Measurements from ENCODE around the gene IL17C.

Gene IL17C

GRCh38 chr16:88627531-88628411 is 10.6 kb upstream of the IL17C start:
- DNase-seq (ENCODE audit: low read depth), result no peak

GRCh38 chr16:88628512-88628974 is 9.8 kb upstream of the IL17C start:
- DNase-seq (ENCODE audit: low read depth), result no peak

GRCh38 chr16:88629835-88630234 is 8.5 kb upstream of the IL17C start:
- DNase-seq (ENCODE audit: low read depth), result no peak

DNA sequence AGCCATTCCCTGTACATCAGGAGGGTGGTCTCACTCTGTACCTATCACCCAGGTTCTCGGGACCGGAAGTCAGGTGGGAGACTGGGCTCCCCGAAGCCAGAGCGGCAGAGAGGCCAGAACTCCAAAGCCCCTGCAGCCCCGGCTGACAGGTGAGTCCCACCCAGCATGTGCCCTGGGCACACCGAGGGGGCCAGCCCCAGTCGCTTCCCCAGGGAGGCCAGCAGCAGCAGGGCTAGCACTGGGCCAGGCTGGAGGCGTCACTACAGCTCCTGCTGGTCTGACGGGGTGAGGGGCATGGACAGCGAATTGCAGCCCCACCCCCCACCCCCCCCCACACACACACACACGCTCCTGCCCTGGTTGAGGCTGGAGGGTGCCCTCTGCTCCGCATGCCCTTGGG is 7.9 kb upstream of the IL17C start:
- DNase-seq (ENCODE audit: low read depth), result no peak

- no peak for DNase-seq (ENCODE audit: low read depth)
These were observed 7.4 kb upstream of the IL17C start for GRCh38 chr16:88630941-88631340.

DNA sequence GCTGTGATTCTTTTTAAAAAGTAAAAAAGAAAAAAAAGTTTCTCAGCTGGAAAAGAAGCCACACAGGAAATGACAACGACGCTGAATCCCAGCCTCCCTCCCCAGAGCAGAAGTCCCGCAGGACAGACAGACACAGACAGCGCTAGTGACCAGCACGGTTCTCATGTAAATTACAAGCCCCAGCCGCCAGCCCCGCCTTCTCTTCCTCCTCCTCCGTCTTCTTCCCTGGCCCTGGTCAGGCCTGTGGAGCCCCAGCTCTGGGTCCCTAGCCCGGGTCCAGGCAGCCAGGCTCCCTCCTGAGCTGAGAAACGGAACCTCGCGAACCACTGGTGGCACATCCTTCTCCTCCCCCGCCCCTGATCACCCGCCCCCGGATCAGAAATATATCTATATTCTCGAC is 7.0 kb upstream of the IL17C start:
- no peak for DNase-seq (ENCODE audit: low read depth)

GRCh38 chr16:88631920-88632586 is 6.3 kb upstream of the IL17C start:
- DNase-seq (ENCODE audit: low read depth), result no peak

DNA sequence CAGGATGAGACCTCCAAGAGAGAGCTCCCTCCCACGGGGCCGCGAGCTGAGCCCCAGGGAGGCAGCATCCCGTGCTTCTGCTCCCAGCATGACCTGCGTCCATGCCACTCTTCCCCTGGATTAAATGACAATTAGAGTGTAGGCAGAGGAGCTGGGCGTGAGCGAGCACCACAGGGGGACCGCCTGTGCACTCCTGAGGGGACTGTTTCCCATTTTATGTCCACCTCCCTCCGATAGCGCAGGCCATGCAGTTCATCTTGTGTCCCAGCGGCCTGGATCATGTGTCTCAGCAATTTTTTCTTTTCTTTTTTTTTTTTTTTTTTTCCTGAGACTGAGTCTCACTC is 5.8 kb upstream of the IL17C start:
- no peak for DNase-seq (ENCODE audit: low read depth)

DNA sequence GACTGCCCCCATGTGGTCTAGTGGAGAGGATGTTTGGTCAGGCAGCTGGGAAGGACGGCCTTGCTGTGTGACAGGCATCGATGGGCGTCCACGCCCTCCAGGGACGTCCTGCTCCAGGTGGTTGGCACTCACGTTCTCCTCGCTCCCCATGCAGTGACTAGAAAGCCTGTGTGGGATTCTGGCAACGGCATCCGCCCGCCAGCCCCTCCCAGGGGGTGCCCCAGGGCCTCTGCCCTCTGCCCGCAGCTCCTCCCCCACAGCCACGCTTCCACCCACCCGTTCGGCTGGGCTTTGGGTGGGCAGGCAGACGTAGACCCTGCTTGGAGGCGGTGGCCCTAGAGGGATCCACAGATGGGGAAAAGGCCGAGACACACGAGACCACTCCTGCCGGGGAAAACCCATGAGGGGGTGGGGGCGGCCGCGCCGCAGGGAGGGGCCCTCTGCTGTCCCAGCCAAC is 4.7 kb upstream of the IL17C start:
- DNase-seq (ENCODE audit: low read depth), result no peak

DNA sequence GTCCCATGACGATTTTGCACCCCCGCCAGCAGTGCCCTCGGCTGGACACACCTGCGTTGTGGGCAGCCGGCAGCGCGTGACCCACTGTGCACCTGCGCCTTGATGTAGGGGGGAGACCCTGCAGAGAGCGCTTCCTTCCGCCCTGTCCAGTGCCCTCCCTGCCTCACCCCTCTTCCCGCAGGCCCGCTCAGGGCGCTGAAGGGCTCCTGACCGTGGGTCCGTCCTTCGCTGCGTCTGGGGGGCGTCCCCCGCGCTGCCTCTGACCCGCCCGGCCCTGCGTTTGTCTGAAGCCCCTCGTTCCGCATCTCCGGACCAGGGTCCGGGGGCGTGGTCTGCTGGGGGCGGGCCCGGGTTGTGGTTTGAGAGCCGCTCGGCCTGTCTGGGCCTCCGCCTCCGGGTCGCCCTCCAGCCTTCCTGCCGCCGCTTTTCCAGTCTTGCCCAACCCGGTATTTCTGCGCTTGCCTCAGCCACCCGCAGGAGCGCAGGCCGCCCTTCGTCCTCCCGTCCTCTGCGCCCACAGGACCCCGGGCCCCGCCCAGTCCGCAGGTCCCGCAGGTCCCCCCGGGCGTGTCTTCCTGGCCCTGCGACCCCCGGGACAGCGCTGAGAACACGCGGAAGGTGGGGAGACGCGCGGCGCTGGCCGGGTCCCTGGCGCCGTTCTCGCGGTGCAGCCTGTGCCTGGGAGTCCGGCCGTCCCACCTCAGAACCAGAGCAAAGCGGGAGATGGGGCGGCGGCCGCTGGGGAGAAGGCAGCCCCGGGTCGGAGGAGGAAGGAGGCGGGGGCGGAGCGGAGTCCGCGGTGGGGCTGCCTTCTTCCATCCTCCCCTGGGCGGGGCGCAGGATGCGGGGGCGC is 4.0 kb upstream of the IL17C start:
- peak; percentile 50 for DNase-seq (ENCODE audit: low read depth)

- no peak for DNase-seq (ENCODE audit: low read depth)
These were observed 3.2 kb upstream of the IL17C start for GRCh38 chr16:88634994-88635670.

DNA sequence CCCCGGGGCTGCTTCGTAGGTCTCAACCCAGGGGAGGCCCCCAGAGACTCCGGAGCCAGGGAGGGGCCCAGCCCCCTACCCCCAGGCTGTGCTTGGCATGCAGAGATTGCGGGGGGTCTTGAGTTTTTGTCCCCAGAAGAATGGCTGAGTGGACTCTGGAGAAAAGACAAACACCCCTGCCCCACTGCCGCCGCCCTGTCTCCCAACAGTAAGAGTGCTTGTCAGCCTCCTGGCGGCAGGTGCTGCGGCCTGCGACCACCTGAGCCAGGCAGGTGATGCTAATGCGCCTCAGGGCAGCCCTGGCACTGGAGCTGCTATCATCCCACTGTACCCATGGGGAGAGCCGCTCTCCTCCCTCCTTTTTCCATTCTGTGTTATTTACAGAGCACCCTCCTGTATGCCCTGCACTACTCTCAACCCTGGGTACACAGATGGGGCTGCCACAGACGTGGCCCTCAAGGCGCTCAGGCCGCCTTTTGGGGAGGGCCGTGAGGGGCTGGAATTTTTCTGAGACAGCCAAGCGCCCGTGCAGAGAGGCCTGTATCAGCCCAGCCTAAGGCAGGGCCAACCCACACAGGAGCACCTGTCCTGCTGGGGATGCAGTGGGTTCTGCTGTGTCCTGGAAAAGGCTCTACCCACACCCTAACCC is 2.6 kb upstream of the IL17C start:
- DNase-seq (ENCODE audit: low read depth), result no peak

DNA sequence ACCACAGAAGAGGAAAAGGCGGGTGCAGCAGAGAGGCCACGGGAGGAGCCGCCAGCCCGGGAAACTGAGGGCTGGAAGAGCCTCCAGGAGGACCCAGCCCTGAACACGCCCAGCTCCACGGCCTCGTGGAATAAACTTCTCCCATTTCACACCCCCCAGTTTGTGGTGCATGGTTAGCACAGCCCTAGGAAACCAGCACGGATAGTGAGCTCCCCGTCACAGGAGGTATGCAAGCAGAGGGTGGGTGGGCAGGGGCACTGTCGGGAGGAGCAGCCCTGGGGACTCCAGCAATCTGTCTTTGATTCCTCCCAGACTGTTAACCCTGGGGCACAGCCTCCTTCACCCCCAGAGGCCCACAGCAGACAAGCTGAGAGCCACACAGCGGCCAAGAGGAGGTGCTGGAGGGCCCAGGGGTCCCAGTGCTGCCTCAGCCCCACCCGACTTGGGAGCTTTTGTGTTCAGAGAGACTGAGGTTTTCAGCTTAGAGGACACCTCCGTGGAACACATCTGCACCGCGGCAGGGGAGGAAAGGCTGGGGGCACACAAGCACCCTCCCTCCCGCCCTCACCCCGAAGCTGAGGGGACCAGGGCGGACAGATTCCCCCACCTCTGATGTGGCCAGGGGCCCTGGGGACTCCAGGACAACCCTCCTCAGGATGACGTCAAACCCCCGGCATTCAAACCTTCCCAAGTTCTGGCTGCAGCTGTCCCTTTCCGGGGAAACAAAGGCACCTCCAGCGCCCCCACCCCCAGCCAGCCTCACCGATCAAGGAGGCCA is 1.7 kb upstream of the IL17C start:
- DNase-seq (ENCODE audit: low read depth), result no peak

DNA sequence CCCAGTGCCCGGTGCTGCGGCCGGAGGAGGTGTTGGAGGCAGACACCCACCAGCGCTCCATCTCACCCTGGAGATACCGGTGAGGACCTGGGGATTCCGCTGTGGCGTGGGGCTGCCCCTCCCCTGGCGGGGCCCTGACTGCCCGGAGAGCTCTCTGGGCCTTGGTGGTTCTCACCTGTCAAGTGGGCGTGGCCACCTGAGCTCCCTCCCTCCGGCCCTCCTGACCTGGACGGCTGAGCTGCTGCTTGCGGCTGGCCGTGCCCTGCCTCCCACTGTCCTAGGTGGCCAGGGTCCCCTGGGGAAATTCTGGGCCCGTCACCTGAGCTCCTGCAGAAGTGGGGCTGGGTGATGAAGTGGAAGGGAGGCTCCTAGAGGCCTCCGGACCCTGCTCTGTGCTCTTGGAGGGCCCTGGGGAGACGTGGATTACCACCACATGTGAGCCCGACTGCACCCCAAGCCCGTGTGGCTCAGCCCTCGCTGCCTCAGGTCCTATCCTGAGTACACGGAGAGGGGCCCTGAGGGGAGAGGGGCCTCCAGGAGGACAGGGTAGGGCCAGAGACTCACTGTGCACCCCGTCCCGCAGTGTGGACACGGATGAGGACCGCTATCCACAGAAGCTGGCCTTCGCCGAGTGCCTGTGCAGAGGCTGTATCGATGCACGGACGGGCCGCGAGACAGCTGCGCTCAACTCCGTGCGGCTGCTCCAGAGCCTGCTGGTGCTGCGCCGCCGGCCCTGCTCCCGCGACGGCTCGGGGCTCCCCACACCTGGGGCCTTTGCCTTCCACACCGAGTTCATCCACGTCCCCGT is 1.1 kb downstream of the IL17C start:
- DNase-seq (ENCODE audit: low read depth), result no peak

- no peak for DNase-seq (ENCODE audit: low read depth)
These were observed 1.7 kb downstream of the IL17C start for GRCh38 chr16:88640039-88640495.

DNA sequence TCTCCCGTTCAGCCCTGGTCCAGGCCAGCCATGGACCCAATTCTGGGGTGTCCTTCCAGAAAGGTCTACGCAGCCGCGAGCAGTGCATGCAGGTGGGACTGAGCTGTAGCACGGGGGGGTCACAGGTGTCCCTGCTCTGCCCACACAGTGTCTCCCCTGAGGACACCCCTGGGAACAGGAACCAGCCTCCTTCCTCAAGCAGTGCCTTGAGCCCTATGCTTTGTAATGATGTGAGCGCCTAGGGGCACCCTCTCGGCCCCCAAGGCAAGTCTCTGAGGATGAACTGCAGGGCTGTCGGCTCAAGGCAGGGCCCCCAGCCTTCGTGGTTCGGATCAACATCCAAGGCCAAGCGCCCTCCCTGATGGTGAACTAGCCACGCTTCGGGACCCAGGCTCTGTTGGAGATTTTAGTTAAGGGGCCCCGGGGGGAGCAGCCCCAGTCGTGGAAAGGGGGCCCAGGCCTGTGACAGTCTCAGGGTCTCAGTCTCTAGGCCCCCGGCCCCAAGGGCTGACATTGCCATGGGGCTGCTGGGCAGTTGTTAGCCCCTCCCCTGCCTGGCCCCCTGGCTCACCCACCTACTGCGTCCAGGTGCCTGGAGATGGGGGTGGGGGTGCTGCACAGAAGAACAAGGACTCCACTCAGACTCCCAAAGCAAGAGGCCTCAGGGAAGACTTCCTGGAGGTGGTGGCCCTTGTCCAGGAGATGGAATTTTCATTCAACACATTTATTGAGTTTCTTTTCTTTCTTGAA is 2.3 kb downstream of the IL17C start:
- DNase-seq (ENCODE audit: low read depth), result no peak

GRCh38 chr16:88642881-88643643 is 4.7 kb downstream of the IL17C start:
- DNase-seq (ENCODE audit: low read depth), result no peak

- no peak for DNase-seq (ENCODE audit: low read depth)
These were observed 5.2 kb downstream of the IL17C start for GRCh38 chr16:88643644-88643932.
